Fibroblast of lung (primary cell): Measurements from ENCODE around the gene RIBC2.

ENCODE experiments used
- EZH2 ChIP-seq: IDR thresholded peaks from 2 replicates; pipeline ENCODE4 v1.5.1; 2012; ENCODE audit warnings: low read length, control low read depth, mild to moderate bottlenecking; ENCODE audit errors: missing control alignments
- TF ChIP-seq, protein P1 (sequence below), 2 donors: IDR thresholded peaks in 1 of 2; conservative IDR thresholded peaks in 1 of 2; 1 replicate in 1 of 2; 2 replicates in 1 of 2; pipeline ENCODE4 v1.5.1; 2011 to 2012; ENCODE audit warnings: low read length in 2 of 2, control low read depth in 1 of 2, inconsistent platforms in 1 of 2, low read depth in 1 of 2, mild to moderate bottlenecking in 1 of 2

DNA sequence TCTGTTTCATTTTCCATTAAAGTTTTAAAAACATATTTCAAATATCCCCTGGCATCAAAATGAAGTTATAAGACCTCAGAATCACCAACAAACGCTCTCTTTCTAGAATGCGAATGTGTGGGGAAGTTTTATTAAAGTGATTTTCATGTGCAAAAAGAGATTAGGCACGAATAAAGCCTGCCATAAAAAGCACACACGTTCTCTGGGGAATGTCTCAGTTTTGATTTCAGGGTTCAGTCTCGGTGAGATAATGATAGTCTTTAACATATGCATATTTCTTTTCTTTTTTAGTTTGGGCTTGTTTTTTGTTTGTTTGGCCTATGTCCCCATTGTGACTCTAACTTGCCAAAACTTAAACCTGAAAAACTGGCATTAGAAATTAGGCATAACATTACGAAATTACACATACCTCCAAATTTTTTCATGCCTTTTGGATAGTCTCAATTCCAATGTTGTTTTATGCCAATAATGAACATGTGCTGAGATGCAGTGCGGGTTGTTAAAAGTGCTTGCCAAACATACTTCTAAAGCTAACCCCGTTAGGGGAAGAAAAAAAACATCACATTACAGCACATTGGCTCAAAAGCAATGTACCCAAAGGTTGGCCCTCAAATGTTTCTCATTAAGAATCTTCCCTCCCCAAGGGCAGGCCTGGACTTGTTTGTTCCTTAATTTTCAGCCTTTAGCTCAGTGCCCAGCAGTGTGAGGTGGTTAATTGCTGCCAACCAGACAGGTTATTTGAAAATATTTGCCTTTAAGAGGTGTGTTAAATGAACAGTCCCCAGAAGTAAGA is 56.0 kb downstream of the RIBC2 start:
- TF ChIP-seq EZH2, result no peak
- TF ChIP-seq, protein P1, sequence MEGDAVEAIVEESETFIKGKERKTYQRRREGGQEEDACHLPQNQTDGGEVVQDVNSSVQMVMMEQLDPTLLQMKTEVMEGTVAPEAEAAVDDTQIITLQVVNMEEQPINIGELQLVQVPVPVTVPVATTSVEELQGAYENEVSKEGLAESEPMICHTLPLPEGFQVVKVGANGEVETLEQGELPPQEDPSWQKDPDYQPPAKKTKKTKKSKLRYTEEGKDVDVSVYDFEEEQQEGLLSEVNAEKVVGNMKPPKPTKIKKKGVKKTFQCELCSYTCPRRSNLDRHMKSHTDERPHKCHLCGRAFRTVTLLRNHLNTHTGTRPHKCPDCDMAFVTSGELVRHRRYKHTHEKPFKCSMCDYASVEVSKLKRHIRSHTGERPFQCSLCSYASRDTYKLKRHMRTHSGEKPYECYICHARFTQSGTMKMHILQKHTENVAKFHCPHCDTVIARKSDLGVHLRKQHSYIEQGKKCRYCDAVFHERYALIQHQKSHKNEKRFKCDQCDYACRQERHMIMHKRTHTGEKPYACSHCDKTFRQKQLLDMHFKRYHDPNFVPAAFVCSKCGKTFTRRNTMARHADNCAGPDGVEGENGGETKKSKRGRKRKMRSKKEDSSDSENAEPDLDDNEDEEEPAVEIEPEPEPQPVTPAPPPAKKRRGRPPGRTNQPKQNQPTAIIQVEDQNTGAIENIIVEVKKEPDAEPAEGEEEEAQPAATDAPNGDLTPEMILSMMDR (conservative IDR thresholded peaks at IDR 0.05 in 1 of 2, IDR thresholded peaks at IDR 0.05 in 1 of 2; ENCODE audit: low read depth in 1 of 2, low read length in 2 of 2), result no peak
